HL-60/S4 (cell line): ENCODE results near the gene CFAP299.

ENCODE experiments used
- in situ Hi-C: fragments of 300-500 bp; cut with MboI; formaldehyde crosslinking; loops from 2 replicates; pipeline ENCODE4 v1.14.3; 2022; ENCODE audit warnings: low sequenced_read_pairs

The CFAP299 gene

DNA sequence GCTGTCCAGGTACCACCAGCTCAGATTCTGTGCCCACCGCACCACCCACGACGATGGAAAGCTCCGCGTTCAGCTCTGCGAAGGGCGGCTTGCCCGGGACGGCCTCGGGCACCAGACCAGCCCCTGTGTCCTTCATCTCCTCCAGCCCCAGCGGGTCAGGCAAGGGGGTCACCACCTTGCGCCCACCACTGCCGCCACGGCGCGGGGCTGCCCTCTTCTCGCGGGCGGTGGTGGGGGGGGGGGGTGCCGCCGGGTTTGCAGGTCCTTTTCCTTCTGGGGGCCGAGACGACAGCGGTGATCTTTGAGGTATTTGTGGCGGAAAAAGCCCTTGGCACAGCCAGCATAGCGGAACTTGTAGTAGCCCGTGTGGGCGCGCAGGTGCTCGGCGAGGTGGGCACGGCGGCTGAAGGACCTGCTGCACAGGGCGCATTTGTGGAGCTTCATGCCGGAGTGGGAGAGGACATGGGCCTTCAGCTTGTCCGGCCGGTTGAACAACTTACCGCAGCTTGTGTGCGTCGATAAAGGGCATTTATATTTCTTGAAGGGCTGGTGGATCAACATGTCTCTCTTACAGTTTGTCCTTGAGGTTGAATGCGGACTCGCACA, 50.9 kb downstream of the CFAP299 start:
- in situ Hi-C loops: no loop called here

GRCh38 chr4:80387390-80388283, 52.1 kb downstream of the CFAP299 start:
- in situ Hi-C loops: no loop called here

- in situ Hi-C loops: no loop called here
These were observed 52.7 kb downstream of the CFAP299 start for GRCh38 chr4:80388284-80388607.

- in situ Hi-C loops: no loop called here
These were observed 54.6 kb downstream of the CFAP299 start for GRCh38 chr4:80390178-80390577.

- in situ Hi-C loops: no loop called here
These were observed 57.9 kb downstream of the CFAP299 start for GRCh38 chr4:80393246-80393969.

GRCh38 chr4:80393970-80394250, 58.4 kb downstream of the CFAP299 start:
- in situ Hi-C loops: no loop called here

GRCh38 chr4:80407246-80407645, 71.7 kb downstream of the CFAP299 start:
- in situ Hi-C loops: no loop called here

DNA sequence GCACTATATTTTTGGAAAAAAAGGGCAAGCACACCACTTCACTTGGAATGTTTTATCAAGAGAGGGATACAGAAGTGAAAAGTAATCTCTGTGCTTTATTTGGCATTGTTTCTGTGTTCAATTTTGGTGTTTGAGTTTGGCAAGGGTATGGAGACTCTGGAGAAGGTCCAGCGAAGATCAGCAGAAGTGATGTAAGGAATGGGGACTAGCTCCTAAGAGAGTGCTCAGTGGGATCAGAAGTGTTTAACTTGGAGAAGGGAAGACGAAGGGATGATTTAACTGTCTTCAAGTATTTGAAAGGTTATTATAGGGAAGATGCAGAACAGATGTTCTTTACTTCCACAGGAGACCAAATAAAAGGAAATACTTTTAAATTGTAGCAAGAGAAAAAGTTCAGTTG, 74.3 kb downstream of the CFAP299 start:
- in situ Hi-C loops: no loop called here

DNA sequence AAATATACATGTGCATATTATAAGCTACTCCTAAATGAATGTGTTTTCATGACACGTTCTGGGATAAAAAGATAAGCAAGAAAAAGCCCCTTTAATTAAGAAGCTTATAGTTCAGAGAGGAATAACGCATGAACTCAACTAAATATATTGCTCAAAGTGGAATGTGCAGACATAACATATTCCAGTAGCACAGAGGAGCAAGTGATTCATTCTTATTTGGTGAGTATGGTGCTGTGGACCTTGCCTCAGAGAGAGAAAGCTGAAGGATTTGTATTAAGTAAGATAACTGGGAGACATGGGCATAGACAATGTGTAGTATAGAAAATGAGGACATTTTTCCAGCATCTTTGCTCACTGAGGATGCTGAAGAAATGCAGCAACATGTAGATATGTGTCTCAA, 76.8 kb downstream of the CFAP299 start:
- in situ Hi-C loops: no loop called here

DNA sequence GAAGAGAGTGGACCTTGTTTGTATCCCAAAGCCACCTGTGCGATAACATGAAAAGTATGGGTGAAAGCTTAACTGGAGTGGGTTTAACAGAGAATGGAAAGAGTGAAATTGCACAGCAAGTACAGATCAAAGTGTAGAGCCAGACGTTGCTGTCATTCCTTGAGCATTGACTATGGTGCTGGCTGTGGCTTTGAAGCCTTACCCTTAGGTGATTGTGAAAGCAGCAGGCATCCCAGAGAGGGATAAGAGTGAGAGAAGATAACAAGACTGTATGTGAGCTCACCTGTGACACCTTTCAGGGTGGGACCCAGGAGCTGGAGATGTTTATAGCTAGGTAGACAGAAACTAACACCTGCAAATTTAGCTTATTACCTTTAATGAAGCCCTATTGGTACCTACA, 77.6 kb downstream of the CFAP299 start:
- in situ Hi-C loops: no loop called here

DNA sequence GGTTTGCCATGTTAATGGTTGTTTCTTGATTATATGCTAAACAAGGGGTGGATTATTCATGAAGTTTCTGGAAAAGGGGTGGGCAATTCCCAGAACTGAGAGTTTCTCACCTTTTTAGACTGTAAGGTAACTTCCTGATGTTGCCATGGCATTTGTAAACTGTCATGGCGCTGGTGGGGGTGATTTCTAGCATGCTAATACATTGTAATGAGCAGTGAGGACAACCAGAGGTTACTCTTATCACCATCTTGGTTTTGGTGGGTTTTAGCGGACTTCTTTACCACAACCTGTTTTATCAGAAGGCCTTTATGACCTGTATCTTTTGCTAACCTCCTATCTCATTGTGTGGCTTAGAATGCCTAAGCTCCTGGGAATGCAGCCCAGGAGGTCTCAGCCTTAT, 81.5 kb downstream of the CFAP299 start:
- in situ Hi-C loops: no loop called here

DNA sequence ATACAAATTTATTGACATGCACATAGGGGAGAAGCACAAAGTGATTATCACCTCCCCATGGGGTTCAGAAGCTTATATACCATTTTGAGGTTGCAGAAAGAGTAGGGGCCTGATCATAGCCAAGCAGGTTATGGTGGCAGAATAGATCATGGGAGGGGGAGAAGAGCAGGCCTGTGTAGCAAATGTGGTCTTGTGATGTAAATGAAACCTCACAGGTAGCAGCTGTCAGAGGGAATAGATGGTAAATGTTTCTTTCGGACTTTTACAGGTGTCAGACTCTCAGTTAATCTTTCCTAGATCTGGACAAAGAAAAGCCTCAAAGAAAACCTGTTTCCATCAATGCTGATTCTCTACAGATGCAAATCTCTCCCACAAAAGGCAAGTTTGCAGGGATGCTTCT, 84.4 kb downstream of the CFAP299 start:
- in situ Hi-C loops: no loop called here

DNA sequence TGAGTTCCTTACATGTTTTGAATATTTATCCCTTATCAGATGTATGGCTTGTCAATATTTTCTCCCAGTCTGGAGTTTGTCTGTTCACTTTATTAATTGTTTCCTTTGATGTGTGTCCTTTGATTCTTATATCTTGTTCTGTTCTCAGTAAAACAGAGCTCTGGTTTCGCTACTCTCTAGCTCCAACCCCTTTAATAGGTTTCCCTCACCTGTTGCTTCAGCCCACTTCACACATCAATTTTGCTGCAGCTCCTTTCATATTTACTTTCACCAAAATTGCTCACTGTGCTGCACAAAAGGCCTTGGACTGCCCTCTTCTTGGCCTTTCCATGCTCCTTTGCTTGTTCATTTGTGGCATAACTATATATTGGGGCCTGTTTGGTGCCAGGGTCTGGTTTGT, 85.1 kb downstream of the CFAP299 start:
- in situ Hi-C loops: no loop called here

GRCh38 chr4:80422727-80423404, 87.3 kb downstream of the CFAP299 start:
- in situ Hi-C loops: no loop called here

DNA sequence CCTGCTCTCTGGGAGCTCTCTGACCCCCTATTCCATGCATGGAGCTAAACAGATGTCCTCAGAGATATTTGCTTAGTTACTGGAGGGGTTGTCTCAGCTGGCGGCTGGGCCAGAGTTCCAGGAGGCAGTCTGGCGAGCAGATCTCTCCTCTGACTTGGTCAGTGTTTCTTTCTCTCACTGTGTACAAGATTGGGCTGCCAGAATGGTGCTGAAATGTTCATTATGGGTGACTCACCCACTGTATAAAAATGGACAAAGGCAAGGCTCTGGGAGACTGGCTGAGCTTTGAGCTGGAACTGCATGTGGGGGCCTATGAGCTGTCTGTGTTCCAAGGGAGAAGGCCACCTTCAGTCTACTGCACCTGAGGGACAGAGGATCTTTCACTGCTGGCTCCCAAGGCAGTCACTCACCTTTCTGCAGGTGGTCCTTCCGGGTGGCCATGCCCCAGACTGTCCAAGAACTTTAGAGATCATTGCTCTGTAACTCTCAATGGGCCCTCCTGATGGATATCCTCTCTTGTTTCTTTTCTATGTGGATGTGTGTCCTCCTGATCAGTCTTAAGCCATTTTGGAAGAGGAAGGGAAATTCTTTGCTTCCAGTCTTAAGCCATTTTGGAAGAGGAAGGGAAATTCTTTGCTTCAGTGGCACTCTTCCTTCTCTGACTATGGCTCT, 88.2 kb downstream of the CFAP299 start:
- in situ Hi-C loops: no loop called here

DNA sequence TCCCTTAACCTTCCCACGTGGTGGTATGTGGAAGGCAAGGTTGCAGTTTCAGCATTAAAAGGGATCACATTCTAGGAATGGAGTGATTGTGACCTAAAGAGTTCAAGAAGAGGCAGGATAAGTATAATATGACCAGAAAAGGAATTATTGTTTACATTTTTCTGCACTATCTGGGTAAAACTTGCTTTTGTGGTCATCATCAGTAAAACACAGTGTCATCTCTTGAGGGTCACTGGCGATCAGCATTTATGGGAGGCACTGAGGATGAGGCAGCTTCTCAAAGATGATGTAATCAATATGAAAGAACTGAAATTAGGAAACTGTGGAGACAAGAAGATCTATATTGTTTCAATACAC, 88.7 kb downstream of the CFAP299 start:
- in situ Hi-C loops: no loop called here

- in situ Hi-C loops: no loop called here
These were observed 89.9 kb downstream of the CFAP299 start for GRCh38 chr4:80425124-80426100.

- in situ Hi-C loops: no loop called here
These were observed 95.9 kb downstream of the CFAP299 start for GRCh38 chr4:80431203-80431965.

DNA sequence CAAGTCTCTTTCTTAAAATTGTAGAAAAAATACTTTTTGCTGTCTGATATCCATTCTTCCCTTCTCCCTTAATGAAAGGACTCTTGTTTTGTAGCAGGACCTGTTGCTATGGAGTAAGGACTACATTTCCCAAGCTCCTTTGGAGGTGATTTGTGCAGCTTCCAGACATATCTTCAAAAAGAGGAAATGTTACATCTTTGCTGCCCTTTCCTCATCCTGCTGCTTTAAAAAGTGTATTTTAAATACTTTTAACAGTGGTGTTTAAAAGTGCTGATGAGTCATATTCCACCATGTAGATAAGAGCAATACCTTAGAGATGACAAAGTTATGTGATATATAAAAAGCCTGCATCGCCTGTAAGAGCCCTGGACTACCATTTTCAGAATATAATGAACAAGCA, 98.7 kb downstream of the CFAP299 start:
- in situ Hi-C loops: no loop called here
